ENCODE measurements around the gene SLC43A2.

DNA sequence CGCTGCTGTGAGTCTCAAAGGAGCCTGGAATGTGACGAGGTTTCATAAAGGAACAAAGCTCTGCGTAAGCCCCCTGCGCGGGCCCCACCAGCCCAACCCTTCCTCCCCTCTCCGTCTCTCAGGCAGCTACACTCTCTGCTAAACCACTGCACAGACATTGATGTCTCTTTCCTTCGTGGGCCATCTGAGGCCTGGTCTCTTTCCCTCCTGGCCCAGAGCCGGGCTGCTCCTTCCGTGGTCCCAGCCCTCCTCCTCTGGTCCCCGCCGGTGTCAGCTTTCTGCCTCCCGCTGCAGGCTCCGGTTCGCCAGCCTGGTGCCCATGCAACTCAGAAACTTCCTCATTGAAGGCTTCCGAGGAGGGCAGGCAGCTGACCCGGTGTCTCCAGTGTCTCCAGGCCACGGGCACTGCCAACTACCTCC is 9.5 kb upstream of the SLC43A2 start:
- no peak for TF ChIP-seq BACH2 (CRISPR knock-in tag; IDR thresholded peaks at IDR 0.05; ENCODE audit: borderline replicate concordance)
- TF ChIP-seq, protein P1, sequence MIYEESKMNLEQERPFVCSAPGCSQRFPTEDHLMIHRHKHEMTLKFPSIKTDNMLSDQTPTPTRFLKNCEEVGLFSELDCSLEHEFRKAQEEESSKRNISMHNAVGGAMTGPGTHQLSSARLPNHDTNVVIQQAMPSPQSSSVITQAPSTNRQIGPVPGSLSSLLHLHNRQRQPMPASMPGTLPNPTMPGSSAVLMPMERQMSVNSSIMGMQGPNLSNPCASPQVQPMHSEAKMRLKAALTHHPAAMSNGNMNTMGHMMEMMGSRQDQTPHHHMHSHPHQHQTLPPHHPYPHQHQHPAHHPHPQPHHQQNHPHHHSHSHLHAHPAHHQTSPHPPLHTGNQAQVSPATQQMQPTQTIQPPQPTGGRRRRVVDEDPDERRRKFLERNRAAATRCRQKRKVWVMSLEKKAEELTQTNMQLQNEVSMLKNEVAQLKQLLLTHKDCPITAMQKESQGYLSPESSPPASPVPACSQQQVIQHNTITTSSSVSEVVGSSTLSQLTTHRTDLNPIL (CRISPR knock-in tag; IDR thresholded peaks at IDR 0.05; ENCODE audit: low read depth) = no peak
- no peak for TF ChIP-seq ZFP3 (CRISPR knock-in tag; IDR thresholded peaks at IDR 0.05)
- TF ChIP-seq, protein P2, sequence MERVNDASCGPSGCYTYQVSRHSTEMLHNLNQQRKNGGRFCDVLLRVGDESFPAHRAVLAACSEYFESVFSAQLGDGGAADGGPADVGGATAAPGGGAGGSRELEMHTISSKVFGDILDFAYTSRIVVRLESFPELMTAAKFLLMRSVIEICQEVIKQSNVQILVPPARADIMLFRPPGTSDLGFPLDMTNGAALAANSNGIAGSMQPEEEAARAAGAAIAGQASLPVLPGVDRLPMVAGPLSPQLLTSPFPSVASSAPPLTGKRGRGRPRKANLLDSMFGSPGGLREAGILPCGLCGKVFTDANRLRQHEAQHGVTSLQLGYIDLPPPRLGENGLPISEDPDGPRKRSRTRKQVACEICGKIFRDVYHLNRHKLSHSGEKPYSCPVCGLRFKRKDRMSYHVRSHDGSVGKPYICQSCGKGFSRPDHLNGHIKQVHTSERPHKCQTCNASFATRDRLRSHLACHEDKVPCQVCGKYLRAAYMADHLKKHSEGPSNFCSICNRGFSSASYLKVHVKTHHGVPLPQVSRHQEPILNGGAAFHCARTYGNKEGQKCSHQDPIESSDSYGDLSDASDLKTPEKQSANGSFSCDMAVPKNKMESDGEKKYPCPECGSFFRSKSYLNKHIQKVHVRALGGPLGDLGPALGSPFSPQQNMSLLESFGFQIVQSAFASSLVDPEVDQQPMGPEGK (CRISPR knock-in tag; IDR thresholded peaks at IDR 0.05; ENCODE audit: borderline replicate concordance) = no peak
- TF ChIP-seq ZFP30 (CRISPR knock-in tag; IDR thresholded peaks at IDR 0.05) = no peak
- no peak for TF ChIP-seq ZC3H10 (CRISPR knock-in tag; IDR thresholded peaks at IDR 0.05)
- no peak for TF ChIP-seq ARNTL (CRISPR knock-in tag; IDR thresholded peaks at IDR 0.05; ENCODE audit: borderline replicate concordance, low read depth)
- no peak for TF ChIP-seq ISL1 (CRISPR knock-in tag; IDR thresholded peaks at IDR 0.05)
- TF ChIP-seq, protein P3, sequence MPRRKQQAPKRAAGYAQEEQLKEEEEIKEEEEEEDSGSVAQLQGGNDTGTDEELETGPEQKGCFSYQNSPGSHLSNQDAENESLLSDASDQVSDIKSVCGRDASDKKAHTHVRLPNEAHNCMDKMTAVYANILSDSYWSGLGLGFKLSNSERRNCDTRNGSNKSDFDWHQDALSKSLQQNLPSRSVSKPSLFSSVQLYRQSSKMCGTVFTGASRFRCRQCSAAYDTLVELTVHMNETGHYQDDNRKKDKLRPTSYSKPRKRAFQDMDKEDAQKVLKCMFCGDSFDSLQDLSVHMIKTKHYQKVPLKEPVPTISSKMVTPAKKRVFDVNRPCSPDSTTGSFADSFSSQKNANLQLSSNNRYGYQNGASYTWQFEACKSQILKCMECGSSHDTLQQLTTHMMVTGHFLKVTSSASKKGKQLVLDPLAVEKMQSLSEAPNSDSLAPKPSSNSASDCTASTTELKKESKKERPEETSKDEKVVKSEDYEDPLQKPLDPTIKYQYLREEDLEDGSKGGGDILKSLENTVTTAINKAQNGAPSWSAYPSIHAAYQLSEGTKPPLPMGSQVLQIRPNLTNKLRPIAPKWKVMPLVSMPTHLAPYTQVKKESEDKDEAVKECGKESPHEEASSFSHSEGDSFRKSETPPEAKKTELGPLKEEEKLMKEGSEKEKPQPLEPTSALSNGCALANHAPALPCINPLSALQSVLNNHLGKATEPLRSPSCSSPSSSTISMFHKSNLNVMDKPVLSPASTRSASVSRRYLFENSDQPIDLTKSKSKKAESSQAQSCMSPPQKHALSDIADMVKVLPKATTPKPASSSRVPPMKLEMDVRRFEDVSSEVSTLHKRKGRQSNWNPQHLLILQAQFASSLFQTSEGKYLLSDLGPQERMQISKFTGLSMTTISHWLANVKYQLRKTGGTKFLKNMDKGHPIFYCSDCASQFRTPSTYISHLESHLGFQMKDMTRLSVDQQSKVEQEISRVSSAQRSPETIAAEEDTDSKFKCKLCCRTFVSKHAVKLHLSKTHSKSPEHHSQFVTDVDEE (CRISPR knock-in tag; IDR thresholded peaks at IDR 0.05) = no peak
- TF ChIP-seq RARB (CRISPR knock-in tag; IDR thresholded peaks at IDR 0.05) = no peak

All from SK-N-SH treated with all-trans-retinoic acid at 6 μM for 48 hours (cell line).